ENCODE measurements around the gene ASB2. TPM values are rescaled to one million over a fixed set of nuclear protein-coding genes. Genes with fewer than 3 reads are reported as not detected.
A peak's percentile ranks its signal among the peaks of the same experiment; 100 is the strongest.

The ASB2 gene
- 10 to 100 TPM in 5 of 7 donors, 1 to 10 TPM in 2; 9.8 to 18.0 (median 13.5) TPM for total RNA-seq
- 1 to 10 TPM; 6.6 to 9.5 (median 6.9) TPM for polyA plus RNA-seq
- long read RNA-seq, donor 1, result 0 reads
- long read RNA-seq, donor 2, result 0 reads

DNA sequence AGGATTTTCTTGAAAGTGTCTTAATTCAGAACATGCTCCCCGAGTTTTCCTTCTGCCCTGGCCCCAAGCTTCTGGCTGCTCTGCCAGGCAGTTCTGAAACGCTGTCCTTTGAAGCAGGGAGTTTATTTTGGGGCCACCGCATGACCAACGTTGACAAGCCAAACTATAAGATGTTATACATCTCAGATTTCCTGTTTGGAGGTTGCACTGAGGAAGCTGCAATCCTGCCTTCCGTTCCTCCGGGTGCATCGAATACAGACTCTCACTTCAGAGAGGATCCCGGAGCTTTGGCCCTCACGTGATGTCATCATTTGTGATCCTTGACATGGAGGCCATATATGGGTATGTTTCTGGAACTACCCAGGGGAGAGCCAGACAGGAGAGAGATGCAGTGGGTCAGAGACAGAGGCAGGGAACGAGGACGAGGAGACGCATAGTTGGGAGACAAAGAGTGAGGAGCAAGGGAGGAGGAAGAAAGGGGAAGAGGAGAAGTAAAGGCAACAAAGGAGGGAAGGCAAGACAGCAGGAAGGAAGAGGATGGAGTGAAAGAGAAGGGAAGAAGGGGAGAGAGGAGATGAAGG lies at the start of gene ASB2:
ASB2 (minus strand) TSS at position 94 of the 581 bp plus-strand sequence. CDS start 12,031 bp downstream, outside the sequence.
- Histone ChIP-seq H3K4me3 (peak within 1 kb of the TSS in 4 of 8 donors; percentile 0 to 44 (median 18)), H3K9me3 (peaks cover 0 to 11% (median 9%) of the 10 kb centered on the region in 8 donors), H3K27ac (peak within 1 kb of the TSS in 7 of 8 donors; percentile 5 to 67 (median 61)), H3K4me1 (peaks cover 4 to 56% (median 21%) of the 10 kb centered on the region in 6 donors), H3K36me3 (no peaks in the 10 kb centered on the region), H3K27me3 (replicated peaks in 1 of 7) (peaks cover 0 to 41% (median 0%) of the 10 kb centered on the region in 7 donors)
- peak in 1 of 3 donors; percentile 5 for TF ChIP-seq POLR2AphosphoS5 (IDR thresholded peaks at IDR 0.05)
- TF ChIP-seq CTCF (IDR thresholded peaks at IDR 0.05 in 8 of 11, conservative IDR thresholded peaks at IDR 0.05 in 3 of 11), result no peak
- no peak for TF ChIP-seq POLR2A (IDR thresholded peaks at IDR 0.05)
- 11 to 19% (median 16%) methylated on average over 12 of the region's 12 CpGs for WGBS, 5 donors
- intact Hi-C loops (cut with DNase I; ENCODE audit: low total_unique reads), result no loop called here
- DNase-seq, result no peak

DNA sequence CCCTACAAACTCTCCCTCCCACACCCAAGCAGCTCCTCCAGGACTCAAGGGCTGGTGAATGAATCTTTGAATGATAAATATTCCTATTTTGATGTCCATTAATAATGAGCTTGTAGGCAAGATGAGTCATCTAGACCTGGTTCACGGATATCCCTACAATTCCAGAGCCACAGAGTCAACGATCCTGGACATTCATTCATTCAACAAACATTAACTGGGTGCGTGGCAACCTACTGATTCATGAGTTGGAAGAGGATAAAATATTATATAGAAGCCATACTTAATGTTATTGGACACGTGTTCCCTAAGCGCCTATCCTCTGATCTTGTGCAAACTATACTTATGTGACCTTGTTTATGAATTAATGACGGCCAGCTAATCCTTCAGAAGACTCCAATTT lies 49.4 kb upstream of the ASB2 start:
- no peak overlapping the region for H3K27ac ChIP-seq
- intact Hi-C loops (cut with DNase I; ENCODE audit: low total_unique reads), result no loop called here
- H3K4me1 ChIP-seq, result peaks cover 0 to 38% (median 18%) of the 10 kb centered on the region in 6 donors
- peaks cover 0 to 5% (median 0%) of the 10 kb centered on the region in 7 donors for H3K27me3 ChIP-seq (replicated peaks in 1 of 7)
- DNase-seq, result no peak
- H3K9me3 ChIP-seq, result no peaks in the 10 kb centered on the region
- H3K36me3 ChIP-seq, result no peaks in the 10 kb centered on the region
- no peak for TF ChIP-seq CTCF (IDR thresholded peaks at IDR 0.05 in 8 of 11, conservative IDR thresholded peaks at IDR 0.05 in 3 of 11)
- TF ChIP-seq POLR2A (IDR thresholded peaks at IDR 0.05), result no peak
- no peak for TF ChIP-seq POLR2AphosphoS5 (IDR thresholded peaks at IDR 0.05)
- H3K4me3 ChIP-seq, result peak overlapping the region in 4 of 8 donors; percentile 63 to 88 (median 70)
- WGBS, 5 donors, result 60 to 68% (median 66%) methylated on average over 6 of the region's 6 CpGs

- Histone ChIP-seq H3K9me3 (no peaks in the 10 kb centered on the region), H3K27ac (no peak overlapping the region), H3K4me3 (no peak overlapping the region), H3K36me3 (no peaks in the 10 kb centered on the region), H3K4me1 (peaks cover 0 to 37% (median 18%) of the 10 kb centered on the region in 6 donors), H3K27me3 (replicated peaks in 1 of 7) (peaks cover 0 to 5% (median 0%) of the 10 kb centered on the region in 7 donors)
- TF ChIP-seq POLR2A (IDR thresholded peaks at IDR 0.05) (no peak), CTCF (IDR thresholded peaks at IDR 0.05 in 8 of 11, conservative IDR thresholded peaks at IDR 0.05 in 3 of 11) (no peak), POLR2AphosphoS5 (IDR thresholded peaks at IDR 0.05) (no peak)
- intact Hi-C loops (cut with DNase I; ENCODE audit: low total_unique reads), result no loop called here
- DNase-seq, result no peak
- WGBS, 5 donors, result 82 to 91% (median 87%) methylated on average over 2 of the region's 2 CpGs
Observed at GRCh38 chr14:94024549-94024948, 48.2 kb upstream of the ASB2 start.
